Glomerular visceral epithelial cell (primary cell): ENCODE measurements around the gene CHIA.

Experiments used
- DNase-seq: peaks from one replicate; pipeline ENCODE4 v3.0.0-alpha.2; 2016; ENCODE audit errors: extremely low spot score

Gene CHIA

GRCh38 chr1:111366256-111366655 is 75.6 kb downstream of the CHIA start:
- DNase-seq, result no peak

DNA sequence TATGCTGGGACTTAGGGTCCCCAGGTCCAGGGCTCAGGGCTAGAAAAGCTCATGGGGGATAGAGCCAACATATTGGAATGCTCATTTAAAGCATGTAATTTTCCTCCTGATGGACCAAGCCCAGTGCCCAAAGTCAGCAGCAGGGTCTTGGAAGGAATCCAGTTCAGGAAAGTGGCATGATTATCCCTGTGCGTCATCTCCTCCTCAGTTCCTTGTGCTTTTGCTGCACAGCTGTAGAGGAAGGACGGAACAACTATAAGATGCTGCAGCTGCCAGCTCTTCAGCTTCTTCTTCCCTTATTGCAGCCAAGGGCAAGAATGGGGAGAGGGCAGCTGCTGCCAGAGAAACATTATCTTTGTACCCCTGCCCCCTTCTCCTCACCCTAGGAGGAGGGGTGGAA is 78.5 kb downstream of the CHIA start:
- no peak for DNase-seq

DNA sequence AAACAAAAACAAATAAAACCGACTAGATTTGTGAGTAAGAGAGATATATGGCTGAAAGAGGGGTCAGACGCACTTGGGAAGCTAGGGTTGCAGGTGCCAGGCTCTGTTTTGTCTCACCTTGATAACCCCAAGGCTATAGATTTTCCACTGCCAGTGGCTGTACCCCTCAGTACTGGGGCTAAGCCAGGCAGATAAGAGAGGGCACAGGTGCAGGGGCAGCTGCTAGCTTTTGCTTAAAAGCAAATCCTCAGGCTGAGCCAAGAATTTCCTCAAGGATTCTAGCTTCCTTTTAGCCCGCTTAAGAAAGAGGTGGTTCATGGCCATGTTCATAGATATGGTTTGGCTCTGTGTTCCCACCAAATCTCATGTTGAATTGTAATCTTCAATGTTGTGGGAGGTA is 79.0 kb downstream of the CHIA start:
- no peak for DNase-seq
